ENCODE data around the gene IGFBPL1. TPM values are rescaled to one million over a fixed set of nuclear protein-coding genes. Genes with fewer than 3 reads are reported as not detected.

Gene IGFBPL1
- total and polyA plus RNA-seq, 12 donors = not detected

GRCh38 chr9:38431116-38431515, 6.9 kb upstream of the IGFBPL1 start:
- Histone ChIP-seq H3K27me3 (peaks cover 0 to 34% (median 21%) of the 10 kb centered on the region in 7 donors), H3K4me3 (no peak overlapping the region), H3K36me3 (no peaks in the 10 kb centered on the region), H3K4me1 (no peaks in the 10 kb centered on the region), H3K9me3 (no peaks in the 10 kb centered on the region), H3K27ac (no peak overlapping the region)
- DNase-seq = no peak
- WGBS, 2 donors = 62 to 66% methylated on average over 4 of the region's 4 CpGs
- ATAC-seq = peak in 1 of 8 donors; percentile 50
- intact Hi-C loops (cut with DNase I) = loop anchor here in 1 of 10 donors (10.0 kb wide), 1 partner anchor 946 kb away; the partner anchor contains the start of gene POLR1E
- TF ChIP-seq CTCF (IDR thresholded peaks at IDR 0.05) = no peak

- Histone ChIP-seq H3K4me3 (no peak overlapping the region), H3K27me3 (peaks cover 0 to 61% (median 48%) of the 10 kb centered on the region in 7 donors), H3K9me3 (no peaks in the 10 kb centered on the region), H3K36me3 (no peaks in the 10 kb centered on the region), H3K27ac (no peak overlapping the region), H3K4me1 (peaks cover 0 to 6% (median 0%) of the 10 kb centered on the region in 9 donors)
- ATAC-seq (no peak), DNase-seq (no peak)
- no peak for TF ChIP-seq CTCF (IDR thresholded peaks at IDR 0.05)
- intact Hi-C loops (cut with DNase I) = no loop called here
- WGBS, 2 donors = 79 to 85% methylated on average over 1 of the region's 1 CpG
These were observed 3.8 kb upstream of the IGFBPL1 start for GRCh38 chr9:38428062-38428461.

- H3K36me3 ChIP-seq = no peaks in the 10 kb centered on the region
- DNase-seq = no peak
- intact Hi-C loops (cut with DNase I) = no loop called here
- no peak for ATAC-seq
- WGBS, 2 donors = 75 to 77% methylated on average over 4 of the region's 4 CpGs
- H3K9me3 ChIP-seq = no peaks in the 10 kb centered on the region
- no peak for TF ChIP-seq CTCF (IDR thresholded peaks at IDR 0.05)
- peaks cover 0 to 79% (median 65%) of the 10 kb centered on the region in 7 donors for H3K27me3 ChIP-seq
- H3K4me1 ChIP-seq = peaks cover 0 to 6% (median 0%) of the 10 kb centered on the region in 9 donors
- no peak overlapping the region for H3K27ac ChIP-seq
- peak overlapping the region in 1 of 10 donors; percentile 5 for H3K4me3 ChIP-seq
These were observed 664 bp upstream of the IGFBPL1 start for GRCh38 chr9:38424918-38425317.

GRCh38 chr9:38423273-38423972, 831 bp downstream of the IGFBPL1 start:
- TF ChIP-seq CTCF (IDR thresholded peaks at IDR 0.05) = no peak
- H3K36me3 ChIP-seq = no peaks in the 10 kb centered on the region
- intact Hi-C loops (cut with DNase I) = no loop called here
- peaks cover 0 to 70% (median 64%) of the 10 kb centered on the region in 7 donors for H3K27me3 ChIP-seq
- no peak overlapping the region for H3K4me3 ChIP-seq
- H3K27ac ChIP-seq = no peak overlapping the region
- peaks cover 0 to 6% (median 0%) of the 10 kb centered on the region in 9 donors for H3K4me1 ChIP-seq
- WGBS, 2 donors = 33 to 44% methylated on average over 15 of the region's 15 CpGs
- ATAC-seq (no peak), DNase-seq (no peak)
- H3K9me3 ChIP-seq = no peaks in the 10 kb centered on the region
